Naive thymus-derived CD4-positive, alpha-beta T cell (primary cell): ENCODE results near the gene GABRA4. TPM values are rescaled to one million over a fixed set of nuclear protein-coding genes. Genes with fewer than 3 reads are reported as not detected.

Experiments
- ATAC-seq: fragments of 150-1000 bp; cut with Tn5 transposase; 2 replicates; pipeline ENCODE4 v1.10.0; 2021; ENCODE audit warnings: mild to moderate bottlenecking, moderate library complexity
- CTCF ChIA-PET: fragments of 350-600 bp; sonication (Branson Sonifier 250); formaldehyde crosslinking; loops from one replicate; lab custom pipeline; 2021; ENCODE audit warnings: antibody characterized with exemption; lab: Charles Lee
- POLR2A ChIA-PET: fragments of 350-600 bp; sonication (Branson Sonifier 250); formaldehyde crosslinking; loops from one replicate; lab custom pipeline; 2021; ENCODE audit warnings: antibody characterized with exemption, inconsistent platforms; lab: Charles Lee
- DNase-seq, 9 donors: peaks; one replicate each; pipeline versions ENCODE4 v3.0.0 to v3.0.0-alpha.2; 2020 to 2022; ENCODE audit warnings: mixed read lengths in 1 of 9
- H3K27ac ChIP-seq: one replicate; pipeline ENCODE4 v1.7.0; 2013; ENCODE audit warnings: mild to moderate bottlenecking, low read depth, low read length, moderate library complexity
- H3K27me3 ChIP-seq, 2 donors: one replicate each; pipeline ENCODE4 v1.7.0; 2013; ENCODE audit warnings: low read length in 2 of 2, mild to moderate bottlenecking in 2 of 2, moderate library complexity in 2 of 2; ENCODE audit not compliant: control insufficient read depth in 2 of 2, insufficient read depth in 2 of 2
- H3K36me3 ChIP-seq, 3 experiments: 1 replicate in 2 of 3; 2 replicates in 1 of 3; pipeline ENCODE4 v1.7.0; 2013; ENCODE audit warnings: low read length in 3 of 3, mild to moderate bottlenecking in 3 of 3, moderate library complexity in 1 of 3; ENCODE audit not compliant: insufficient read depth in 3 of 3, control insufficient read depth in 2 of 3
- H3K4me1 ChIP-seq, 2 donors: one replicate each; pipeline ENCODE4 v1.7.0; 2013; ENCODE audit warnings: low read length in 2 of 2, mild to moderate bottlenecking in 2 of 2, moderate library complexity in 1 of 2; ENCODE audit not compliant: control insufficient read depth in 2 of 2, insufficient read depth in 2 of 2
- H3K4me3 ChIP-seq: 2 replicates; pipeline ENCODE4 v1.7.0; 2013; ENCODE audit warnings: mild to moderate bottlenecking, low read length
- H3K9me3 ChIP-seq, 3 experiments: 1 replicate in 2 of 3; 2 replicates in 1 of 3; pipeline ENCODE4 v1.7.0; 2013; ENCODE audit warnings: low read length in 3 of 3; ENCODE audit not compliant: control insufficient read depth in 2 of 3
- H3K27ac Mint-ChIP-seq, 9 donors: one replicate each; pipeline ENCODE4 v1.8.0; 2020 to 2022; ENCODE audit warnings: mixed read lengths in 9 of 9, mild to moderate bottlenecking in 8 of 9, moderate library complexity in 5 of 9, inconsistent platforms in 2 of 9
- H3K27me3 Mint-ChIP-seq, 5 donors: one replicate each; pipeline ENCODE4 v1.8.0; 2021 to 2022; ENCODE audit warnings: mixed read lengths in 5 of 5, mild to moderate bottlenecking in 1 of 5
- H3K36me3 Mint-ChIP-seq, 5 donors: one replicate each; pipeline ENCODE4 v1.8.0; 2020 to 2022; ENCODE audit warnings: mixed read lengths in 5 of 5, mild to moderate bottlenecking in 3 of 5, inconsistent platforms in 1 of 5
- H3K4me1 Mint-ChIP-seq, 7 donors: one replicate each; pipeline ENCODE4 v1.8.0; 2020 to 2022; ENCODE audit warnings: mixed read lengths in 7 of 7, mild to moderate bottlenecking in 3 of 7, inconsistent platforms in 1 of 7
- H3K4me3 Mint-ChIP-seq, 10 donors: one replicate each; pipeline ENCODE4 v1.8.0; 2020 to 2022; ENCODE audit warnings: mild to moderate bottlenecking in 10 of 10, mixed read lengths in 10 of 10, moderate library complexity in 6 of 10, inconsistent platforms in 2 of 10
- H3K9me3 Mint-ChIP-seq, 11 donors: one replicate each; pipeline ENCODE4 v1.8.0; 2020 to 2022; ENCODE audit warnings: mixed read lengths in 11 of 11, mild to moderate bottlenecking in 4 of 11, inconsistent platforms in 1 of 11, moderate library complexity in 1 of 11
- intact Hi-C, 2 donors: fragments of 100-400 bp; cut with micrococcal nuclease; formaldehyde crosslinking; loops; one replicate each; pipeline ENCODE4 v1.15.1; 2023
- polyA plus RNA-seq, 2 donors: library from polyadenylated mRNA; unstranded; fragments of 300-500 nt; fragmentation: Illumina TruSeq; gene quantifications; one replicate each; pipeline ENCODE4 v1.2.3, GENCODE V29; 2021
- total RNA-seq, 6 experiments: library from RNA in 5 of 6; stranded (reverse) in 5 of 6; gene quantifications; 1 replicate in 5 of 6; 2 replicates in 1 of 6; pipeline ENCODE4 v1.2.3 and lab custom pipeline; 2021 to 2026

Gene GABRA4
- total and polyA plus RNA-seq, 7 experiments from 2014 or later, result not detected

GRCh38 chr4:46955601-46956000 lies 37.8 kb downstream of the GABRA4 start:
- Mint-ChIP-seq H3K4me3 (no peak overlapping the region), H3K9me3 (no peaks in the 10 kb centered on the region), H3K27ac (no peak overlapping the region), H3K36me3 (no peaks in the 10 kb centered on the region), H3K4me1 (no peaks in the 10 kb centered on the region), H3K27me3 (peaks cover 0 to 9% (median 0%) of the 10 kb centered on the region in 5 donors)
- H3K4me3 ChIP-seq, result no peak overlapping the region
- ChIA-PET POLR2A (no interaction called here), CTCF (no interaction called here)
- H3K27ac ChIP-seq, result no peak overlapping the region
- DNase-seq (no peak), ATAC-seq (no peak)
- no peaks in the 10 kb centered on the region for H3K9me3 ChIP-seq
- H3K36me3 ChIP-seq, result no peaks in the 10 kb centered on the region
- intact Hi-C loops, result no loop called here
- H3K27me3 ChIP-seq, result no peaks in the 10 kb centered on the region
- H3K4me1 ChIP-seq, result no peaks in the 10 kb centered on the region

- POLR2A ChIA-PET, result no interaction called here
- Histone ChIP-seq H3K9me3 (no peaks in the 10 kb centered on the region), H3K36me3 (no peaks in the 10 kb centered on the region), H3K27me3 (no peaks in the 10 kb centered on the region), H3K4me3 (no peak overlapping the region), H3K27ac (no peak overlapping the region), H3K4me1 (no peaks in the 10 kb centered on the region)
- Mint-ChIP-seq H3K4me1 (no peaks in the 10 kb centered on the region), H3K4me3 (no peak overlapping the region), H3K9me3 (no peaks in the 10 kb centered on the region), H3K36me3 (no peaks in the 10 kb centered on the region), H3K27me3 (peaks cover 0 to 9% (median under 1%) of the 10 kb centered on the region in 5 donors), H3K27ac (no peak overlapping the region)
- DNase-seq, result no peak
- no peak for ATAC-seq
- CTCF ChIA-PET, result no interaction called here
- intact Hi-C loops, result no loop called here
Observed at GRCh38 chr4:46954643-46955042, 38.7 kb downstream of the GABRA4 start.

- no peaks in the 10 kb centered on the region for H3K36me3 Mint-ChIP-seq
- H3K36me3 ChIP-seq, result no peaks in the 10 kb centered on the region
- no peaks in the 10 kb centered on the region for H3K4me1 Mint-ChIP-seq
- no peaks in the 10 kb centered on the region for H3K27me3 ChIP-seq
- H3K27me3 Mint-ChIP-seq, result peaks cover 0 to 7% (median 4%) of the 10 kb centered on the region in 5 donors
- no peaks in the 10 kb centered on the region for H3K9me3 ChIP-seq
- H3K9me3 Mint-ChIP-seq, result no peaks in the 10 kb centered on the region
- H3K4me3 Mint-ChIP-seq, result no peak overlapping the region
- no peak overlapping the region for H3K4me3 ChIP-seq
- ATAC-seq (no peak), DNase-seq (no peak)
- H3K4me1 ChIP-seq, result no peaks in the 10 kb centered on the region
- H3K27ac Mint-ChIP-seq, result no peak overlapping the region
- ChIA-PET CTCF (no interaction called here), POLR2A (no interaction called here)
- no peak overlapping the region for H3K27ac ChIP-seq
- intact Hi-C loops, result no loop called here
Observed at GRCh38 chr4:46953564-46953963, 39.8 kb downstream of the GABRA4 start.

DNA sequence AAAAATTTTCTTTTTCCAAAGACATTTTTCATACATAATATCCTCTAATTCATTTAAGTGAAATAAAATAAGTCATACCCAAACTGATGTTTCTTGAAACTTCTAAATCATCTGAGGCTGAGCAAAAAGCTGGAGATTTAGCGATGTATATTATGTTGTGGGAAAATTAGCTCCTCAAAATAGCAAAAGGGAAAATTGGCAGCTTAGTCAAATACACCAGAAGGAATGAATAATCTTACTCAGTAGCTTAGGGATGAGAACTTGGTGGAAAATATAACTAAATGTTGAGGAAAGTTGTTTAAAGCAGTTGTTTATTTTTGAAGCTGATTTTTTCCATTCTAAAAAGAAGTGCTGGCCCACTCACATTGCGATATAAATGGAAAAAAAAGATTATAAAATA lies 40.9 kb downstream of the GABRA4 start:
- H3K27me3 ChIP-seq, result no peaks in the 10 kb centered on the region
- H3K27ac ChIP-seq, result no peak overlapping the region
- no peak overlapping the region for H3K27ac Mint-ChIP-seq
- ATAC-seq (no peak), DNase-seq (no peak)
- no peaks in the 10 kb centered on the region for H3K4me1 Mint-ChIP-seq
- H3K4me3 Mint-ChIP-seq, result no peak overlapping the region
- H3K9me3 ChIP-seq, result no peaks in the 10 kb centered on the region
- POLR2A ChIA-PET, result no interaction called here
- H3K4me1 ChIP-seq, result no peaks in the 10 kb centered on the region
- peaks cover 0 to 2% (median 0%) of the 10 kb centered on the region in 11 donors for H3K9me3 Mint-ChIP-seq
- CTCF ChIA-PET, result no interaction called here
- H3K36me3 Mint-ChIP-seq, result no peaks in the 10 kb centered on the region
- H3K36me3 ChIP-seq, result no peaks in the 10 kb centered on the region
- H3K4me3 ChIP-seq, result no peak overlapping the region
- peaks cover 0 to 8% (median 6%) of the 10 kb centered on the region in 5 donors for H3K27me3 Mint-ChIP-seq
- intact Hi-C loops, result no loop called here

DNA sequence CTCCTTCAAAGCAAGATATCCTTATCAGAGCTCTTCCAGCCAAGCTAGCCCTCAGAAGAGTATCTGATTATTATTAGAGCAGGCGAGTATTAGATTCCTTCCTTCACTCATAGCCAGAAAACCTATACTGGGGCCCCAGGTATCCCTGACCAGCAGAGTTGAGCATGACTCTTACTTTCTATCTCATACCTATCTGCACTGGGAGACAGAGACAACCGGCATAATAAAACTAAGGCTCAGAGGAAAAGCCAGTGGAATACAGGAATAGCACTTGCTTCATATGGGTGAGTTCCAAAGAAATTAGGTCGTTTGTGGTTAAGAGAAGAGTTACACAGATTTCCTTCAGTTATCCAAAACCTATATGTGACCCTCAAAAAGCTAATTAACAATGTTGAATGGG lies 42.6 kb downstream of the GABRA4 start:
- intact Hi-C loops, result no loop called here
- H3K27ac Mint-ChIP-seq, result no peak overlapping the region
- CTCF ChIA-PET, result interaction anchor here (0.8 kb wide), 1 partner anchor 30 kb away, joined by 3 read pairs; no protein-coding TSS in a partner anchor
- no peaks in the 10 kb centered on the region for H3K36me3 Mint-ChIP-seq
- peaks cover 0 to 17% (median 11%) of the 10 kb centered on the region in 5 donors for H3K27me3 Mint-ChIP-seq
- H3K9me3 Mint-ChIP-seq, result peaks cover 0 to 5% (median 0%) of the 10 kb centered on the region in 11 donors
- no peak for ATAC-seq
- no peaks in the 10 kb centered on the region for H3K27me3 ChIP-seq
- H3K4me3 ChIP-seq, result no peak overlapping the region
- H3K4me1 ChIP-seq, result no peaks in the 10 kb centered on the region
- H3K4me3 Mint-ChIP-seq, result no peak overlapping the region
- no peaks in the 10 kb centered on the region for H3K36me3 ChIP-seq
- POLR2A ChIA-PET, result no interaction called here
- no peaks in the 10 kb centered on the region for H3K9me3 ChIP-seq
- DNase-seq, result no peak
- no peak overlapping the region for H3K27ac ChIP-seq
- H3K4me1 Mint-ChIP-seq, result peaks cover 0 to 2% (median 0%) of the 10 kb centered on the region in 7 donors

DNA sequence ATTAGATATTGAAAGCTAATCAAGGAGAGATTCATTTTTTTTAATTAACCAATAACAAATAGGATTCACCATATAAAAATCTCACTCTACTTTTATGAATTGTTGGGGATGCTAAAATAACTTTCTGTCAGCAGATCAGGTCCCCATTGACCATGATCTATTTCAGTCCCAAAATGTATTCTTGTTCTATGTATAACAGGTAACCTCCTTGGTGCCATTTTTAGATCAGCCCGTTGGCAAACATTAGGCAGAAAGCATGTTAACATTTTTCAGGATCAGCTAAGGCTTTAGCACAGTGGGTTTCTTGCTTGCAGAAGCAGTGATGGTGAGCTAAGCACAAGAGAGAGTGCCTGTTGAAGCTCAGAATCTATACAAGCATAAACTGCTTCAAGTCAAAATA lies 43.6 kb downstream of the GABRA4 start:
- ATAC-seq (no peak), DNase-seq (no peak)
- H3K4me3 Mint-ChIP-seq, result no peak overlapping the region
- no peaks in the 10 kb centered on the region for H3K27me3 ChIP-seq
- H3K4me3 ChIP-seq, result no peak overlapping the region
- no peaks in the 10 kb centered on the region for H3K9me3 ChIP-seq
- intact Hi-C loops, result no loop called here
- CTCF ChIA-PET, result no interaction called here
- H3K27me3 Mint-ChIP-seq, result peaks cover 0 to 18% (median 11%) of the 10 kb centered on the region in 5 donors
- no peak overlapping the region for H3K27ac ChIP-seq
- peaks cover 0 to 2% (median 0%) of the 10 kb centered on the region in 7 donors for H3K4me1 Mint-ChIP-seq
- H3K27ac Mint-ChIP-seq, result no peak overlapping the region
- H3K36me3 ChIP-seq, result no peaks in the 10 kb centered on the region
- peaks cover 0 to 5% (median 0%) of the 10 kb centered on the region in 11 donors for H3K9me3 Mint-ChIP-seq
- H3K4me1 ChIP-seq, result no peaks in the 10 kb centered on the region
- H3K36me3 Mint-ChIP-seq, result no peaks in the 10 kb centered on the region
- POLR2A ChIA-PET, result no interaction called here

DNA sequence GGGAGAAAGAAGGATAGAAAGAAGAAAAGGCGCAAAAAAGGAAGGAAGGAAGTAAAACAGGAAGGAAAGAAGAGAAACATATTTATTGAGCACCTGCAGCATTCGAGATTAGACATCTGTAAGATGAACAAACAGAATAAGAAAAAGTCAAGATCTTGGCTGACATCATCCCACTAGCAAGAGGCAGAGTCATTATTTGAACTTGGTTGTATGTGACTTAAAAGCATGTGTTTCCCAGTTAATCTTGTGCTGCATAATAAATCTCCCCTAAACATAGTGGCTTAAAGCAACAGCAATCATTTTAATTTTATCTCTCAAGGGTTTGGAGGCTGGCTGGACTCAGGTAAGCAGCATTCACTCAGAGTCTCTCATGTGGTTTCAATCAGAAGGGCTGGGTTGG lies 45.8 kb downstream of the GABRA4 start:
- ChIA-PET POLR2A (no interaction called here), CTCF (no interaction called here)
- Mint-ChIP-seq H3K27ac (no peak overlapping the region), H3K36me3 (no peaks in the 10 kb centered on the region), H3K27me3 (peaks cover 0 to 17% (median 11%) of the 10 kb centered on the region in 5 donors), H3K4me1 (peaks cover 0 to 2% (median 0%) of the 10 kb centered on the region in 7 donors), H3K9me3 (peaks cover 0 to 5% (median 0%) of the 10 kb centered on the region in 11 donors), H3K4me3 (no peak overlapping the region)
- Histone ChIP-seq H3K27me3 (no peaks in the 10 kb centered on the region), H3K36me3 (no peaks in the 10 kb centered on the region), H3K27ac (no peak overlapping the region), H3K4me3 (no peak overlapping the region), H3K4me1 (no peaks in the 10 kb centered on the region), H3K9me3 (no peaks in the 10 kb centered on the region)
- DNase-seq, result no peak
- intact Hi-C loops, result no loop called here
- ATAC-seq, result no peak
